ENCODE data around the gene KRT36.

DNA sequence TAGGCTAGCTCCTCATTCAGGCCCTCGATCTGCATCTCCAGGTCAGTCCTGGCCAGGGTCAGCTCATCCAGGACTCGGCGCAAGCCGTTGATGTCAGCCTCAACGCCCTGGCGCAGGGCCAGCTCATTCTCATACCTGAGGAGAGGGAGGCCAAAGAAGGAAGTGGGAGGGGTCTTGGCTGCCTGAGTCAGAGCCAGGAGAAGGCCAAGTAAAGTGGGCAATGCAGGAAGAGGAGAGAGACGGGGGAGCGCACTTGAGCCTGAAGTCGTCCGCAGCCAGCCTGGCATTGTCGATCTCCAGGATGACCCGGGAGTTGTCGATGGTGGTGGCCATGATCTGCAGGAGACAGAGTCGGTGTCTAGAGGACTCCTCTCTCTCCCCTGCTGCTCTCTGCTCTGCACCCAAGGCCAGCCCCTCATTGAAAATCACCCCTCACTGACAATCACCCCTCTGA, 27.1 kb upstream of the KRT36 start:
- TF ChIP-seq, protein P1, sequence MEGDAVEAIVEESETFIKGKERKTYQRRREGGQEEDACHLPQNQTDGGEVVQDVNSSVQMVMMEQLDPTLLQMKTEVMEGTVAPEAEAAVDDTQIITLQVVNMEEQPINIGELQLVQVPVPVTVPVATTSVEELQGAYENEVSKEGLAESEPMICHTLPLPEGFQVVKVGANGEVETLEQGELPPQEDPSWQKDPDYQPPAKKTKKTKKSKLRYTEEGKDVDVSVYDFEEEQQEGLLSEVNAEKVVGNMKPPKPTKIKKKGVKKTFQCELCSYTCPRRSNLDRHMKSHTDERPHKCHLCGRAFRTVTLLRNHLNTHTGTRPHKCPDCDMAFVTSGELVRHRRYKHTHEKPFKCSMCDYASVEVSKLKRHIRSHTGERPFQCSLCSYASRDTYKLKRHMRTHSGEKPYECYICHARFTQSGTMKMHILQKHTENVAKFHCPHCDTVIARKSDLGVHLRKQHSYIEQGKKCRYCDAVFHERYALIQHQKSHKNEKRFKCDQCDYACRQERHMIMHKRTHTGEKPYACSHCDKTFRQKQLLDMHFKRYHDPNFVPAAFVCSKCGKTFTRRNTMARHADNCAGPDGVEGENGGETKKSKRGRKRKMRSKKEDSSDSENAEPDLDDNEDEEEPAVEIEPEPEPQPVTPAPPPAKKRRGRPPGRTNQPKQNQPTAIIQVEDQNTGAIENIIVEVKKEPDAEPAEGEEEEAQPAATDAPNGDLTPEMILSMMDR (conservative IDR thresholded peaks at IDR 0.05; ENCODE audit: low read depth, low read length), result no peak
- TF ChIP-seq EZH2phosphoT487 (IDR thresholded peaks at IDR 0.05; ENCODE audit: borderline replicate concordance, low read length) (no peak), EZH2 (IDR thresholded peaks at IDR 0.05; ENCODE audit: low read length, unreplicated experiment) (no peak)
